ENCODE data around the gene REEP1. TPM values are rescaled to one million over a fixed set of nuclear protein-coding genes. Genes with fewer than 3 reads are reported as not detected.

REEP1 gene
- total RNA-seq, 6 experiments from 2014 or later, result 0.61 to 1.8 (median 0.85) TPM

DNA sequence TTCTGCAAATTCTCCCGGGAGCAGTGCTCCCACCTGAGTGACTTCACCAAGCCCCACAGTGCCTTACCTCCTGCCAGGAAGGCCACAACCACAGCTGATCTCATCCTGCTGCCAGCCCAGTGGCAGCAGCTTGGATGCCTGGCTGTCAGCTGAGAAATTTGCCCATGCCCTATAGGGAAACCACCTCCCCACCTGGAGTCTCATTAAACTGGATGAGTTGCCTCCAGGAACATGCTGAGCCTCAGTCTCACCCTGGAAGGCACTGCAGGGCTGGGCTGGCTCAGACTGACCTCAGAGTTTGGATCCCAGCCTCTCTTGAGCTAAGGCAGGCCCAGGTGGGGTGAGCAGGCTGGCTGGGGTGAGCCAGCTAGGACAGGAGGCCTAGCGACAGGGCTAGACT lies 23.3 kb downstream of the REEP1 start:
- no peaks in the 10 kb centered on the region for H3K4me1 ChIP-seq
- TF ChIP-seq, protein P1, sequence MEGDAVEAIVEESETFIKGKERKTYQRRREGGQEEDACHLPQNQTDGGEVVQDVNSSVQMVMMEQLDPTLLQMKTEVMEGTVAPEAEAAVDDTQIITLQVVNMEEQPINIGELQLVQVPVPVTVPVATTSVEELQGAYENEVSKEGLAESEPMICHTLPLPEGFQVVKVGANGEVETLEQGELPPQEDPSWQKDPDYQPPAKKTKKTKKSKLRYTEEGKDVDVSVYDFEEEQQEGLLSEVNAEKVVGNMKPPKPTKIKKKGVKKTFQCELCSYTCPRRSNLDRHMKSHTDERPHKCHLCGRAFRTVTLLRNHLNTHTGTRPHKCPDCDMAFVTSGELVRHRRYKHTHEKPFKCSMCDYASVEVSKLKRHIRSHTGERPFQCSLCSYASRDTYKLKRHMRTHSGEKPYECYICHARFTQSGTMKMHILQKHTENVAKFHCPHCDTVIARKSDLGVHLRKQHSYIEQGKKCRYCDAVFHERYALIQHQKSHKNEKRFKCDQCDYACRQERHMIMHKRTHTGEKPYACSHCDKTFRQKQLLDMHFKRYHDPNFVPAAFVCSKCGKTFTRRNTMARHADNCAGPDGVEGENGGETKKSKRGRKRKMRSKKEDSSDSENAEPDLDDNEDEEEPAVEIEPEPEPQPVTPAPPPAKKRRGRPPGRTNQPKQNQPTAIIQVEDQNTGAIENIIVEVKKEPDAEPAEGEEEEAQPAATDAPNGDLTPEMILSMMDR (IDR thresholded peaks at IDR 0.05), result no peak
- no peak for TF ChIP-seq POLR2A (IDR thresholded peaks at IDR 0.05)
- no peak overlapping the region for H3K27ac ChIP-seq
- intact Hi-C loops (cut with DNase I), result no loop called here
- WGBS (ENCODE audit: insufficient coverage, low coverage, low lambda C conversion rate, missing lambda C conversion rate), result 80% methylated on average over 1 of the region's 2 CpGs
- H3K36me3 ChIP-seq, result no peaks in the 10 kb centered on the region
- H3K27me3 ChIP-seq, result no peaks in the 10 kb centered on the region
- H3K4me3 ChIP-seq, result no peak overlapping the region
- DNase-seq (no peak), ATAC-seq (no peak)
- no peaks in the 10 kb centered on the region for H3K9me3 ChIP-seq

DNA sequence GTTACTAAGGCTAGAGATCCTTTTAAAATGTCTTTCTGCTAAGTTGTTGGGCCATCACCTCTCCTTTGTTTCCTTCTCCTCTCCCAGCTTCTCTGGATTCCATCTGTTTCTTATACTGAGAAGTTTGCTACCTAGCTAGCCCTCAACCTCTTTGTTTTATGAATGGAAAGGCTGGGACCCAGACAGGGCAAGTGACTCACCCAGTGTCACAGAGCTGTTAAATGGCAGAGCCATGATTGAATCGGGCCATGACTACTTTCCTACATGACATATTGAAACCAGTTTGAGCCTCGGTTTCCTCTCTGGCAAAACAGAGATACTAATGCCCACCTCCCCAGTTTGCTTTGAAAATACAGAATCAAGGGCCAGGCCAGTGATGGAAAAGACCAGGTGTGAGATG lies 24.1 kb downstream of the REEP1 start:
- Histone ChIP-seq H3K9me3 (no peaks in the 10 kb centered on the region), H3K27ac (no peak overlapping the region), H3K4me1 (no peaks in the 10 kb centered on the region), H3K36me3 (no peaks in the 10 kb centered on the region), H3K4me3 (no peak overlapping the region), H3K27me3 (no peaks in the 10 kb centered on the region)
- DNase-seq, result peak in 1 of 3 donors; percentile 9
- TF ChIP-seq, protein P1 (IDR thresholded peaks at IDR 0.05), result no peak
- no peak for TF ChIP-seq POLR2A (IDR thresholded peaks at IDR 0.05)
- 68% methylated on average over 2 of the region's 2 CpGs for WGBS (ENCODE audit: insufficient coverage, low coverage, low lambda C conversion rate, missing lambda C conversion rate)
- intact Hi-C loops (cut with DNase I), result no loop called here
- no peak for ATAC-seq

DNA sequence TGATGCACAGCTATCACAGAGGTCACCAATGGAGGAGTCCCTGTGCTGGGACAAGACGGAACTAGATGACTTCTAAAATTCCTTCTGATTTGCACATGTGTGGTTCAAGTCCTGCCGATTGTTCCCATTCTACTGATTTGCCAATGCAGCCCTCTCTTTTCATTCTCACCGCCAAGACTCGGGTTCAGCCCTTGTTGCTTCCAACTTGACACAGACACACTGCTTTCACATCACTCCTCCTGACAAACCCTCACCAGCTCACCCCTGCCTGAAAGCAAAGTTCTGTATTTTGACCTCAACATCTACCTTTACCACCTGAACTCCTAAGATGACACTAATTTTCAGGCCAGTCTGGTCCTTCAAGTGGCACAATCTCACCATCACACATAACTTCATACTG lies 25.5 kb downstream of the REEP1 start:
- Histone ChIP-seq H3K9me3 (no peaks in the 10 kb centered on the region), H3K4me3 (no peak overlapping the region), H3K36me3 (no peaks in the 10 kb centered on the region), H3K4me1 (no peaks in the 10 kb centered on the region), H3K27me3 (no peaks in the 10 kb centered on the region), H3K27ac (no peak overlapping the region)
- 93% methylated on average over 3 of the region's 4 CpGs for WGBS (ENCODE audit: insufficient coverage, low coverage, low lambda C conversion rate, missing lambda C conversion rate)
- no peak for ATAC-seq
- peak in 1 of 3 donors; percentile 8 for DNase-seq
- TF ChIP-seq POLR2A (IDR thresholded peaks at IDR 0.05), result no peak
- TF ChIP-seq, protein P1 (IDR thresholded peaks at IDR 0.05), result no peak
- intact Hi-C loops (cut with DNase I), result no loop called here

DNA sequence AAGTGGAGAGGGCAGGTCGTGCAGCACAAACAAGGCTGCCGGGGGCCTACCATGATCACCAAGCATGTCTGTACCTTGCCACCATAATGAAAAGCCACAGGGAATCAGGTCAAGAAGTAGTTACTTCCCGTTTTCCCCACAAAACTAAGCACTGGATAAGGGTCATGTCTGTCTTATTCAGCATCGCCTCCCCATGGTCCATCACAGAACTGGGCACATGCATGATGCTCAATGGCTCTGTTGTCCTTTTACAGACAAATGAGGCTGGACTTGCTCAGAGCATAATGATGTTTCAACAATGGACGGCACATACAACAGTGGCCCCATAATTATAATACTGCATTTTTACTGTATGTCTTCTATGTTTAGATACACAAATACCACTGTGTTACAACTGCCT lies 27.5 kb downstream of the REEP1 start:
- H3K27ac ChIP-seq, result no peak overlapping the region
- H3K36me3 ChIP-seq, result no peaks in the 10 kb centered on the region
- no peaks in the 10 kb centered on the region for H3K9me3 ChIP-seq
- ATAC-seq, result no peak
- no peak overlapping the region for H3K4me3 ChIP-seq
- no peaks in the 10 kb centered on the region for H3K4me1 ChIP-seq
- no peaks in the 10 kb centered on the region for H3K27me3 ChIP-seq
- WGBS (ENCODE audit: insufficient coverage, low coverage, low lambda C conversion rate, missing lambda C conversion rate), result 73% methylated on average over 2 of the region's 5 CpGs
- TF ChIP-seq, protein P1 (IDR thresholded peaks at IDR 0.05), result no peak
- no peak for TF ChIP-seq POLR2A (IDR thresholded peaks at IDR 0.05)
- no peak for DNase-seq
- intact Hi-C loops (cut with DNase I), result no loop called here
